Endothelial cell of umbilical vein (primary cell): ENCODE data around the gene OR52K1. TPM values are rescaled to one million over a fixed set of nuclear protein-coding genes. Genes with fewer than 3 reads are reported as not detected.

Experiments used
- BruUV-seq: library from RNA; stranded (reverse); fragments of 400-500 nt; replicated peaks from 2 replicates; lab custom pipeline; 2021; lab: Mats Ljungman, UMichigan
- CTCF ChIA-PET: fragments of 300-600, 350-600 bp; sonication (Branson Sonifier 250); formaldehyde crosslinking; loops from one replicate; lab custom pipeline; 2021; ENCODE audit warnings: antibody characterized with exemption, inconsistent platforms; lab: Charles Lee
- POLR2A ChIA-PET: fragments of 300-600, 350-600 bp; sonication (Branson Sonifier 250); formaldehyde crosslinking; loops from one replicate; lab custom pipeline; 2021; ENCODE audit warnings: antibody characterized with exemption, inconsistent platforms; lab: Charles Lee
- DNase-seq: peaks from one replicate; pipeline ENCODE4 v3.0.0-alpha.2; 2011; ENCODE audit warnings: low read depth, low spot score
- FAIRE-seq: peaks from 2 replicates; lab custom pipeline; 2011; peaks lifted over from hg19 to GRCh38; lab: Jason Lieb, UNC
- H2AFZ ChIP-seq: 2 replicates; pipeline ENCODE4 v1.6.0; 2012; ENCODE audit warnings: low read depth, low read length, control low read depth, inconsistent platforms
- H3K27ac ChIP-seq: 2 replicates; pipeline ENCODE4 v1.5.1; 2011; ENCODE audit warnings: low read depth, mild to moderate bottlenecking, control low read depth, low read length, moderate library complexity; ENCODE audit not compliant: insufficient read depth
- H3K27me3 ChIP-seq, 2 experiments: 2 replicates each; pipeline versions ENCODE4 v1.6.0 to v1.6.1; 2011; ENCODE audit warnings: low read length in 2 of 2, mixed read lengths in 1 of 2; ENCODE audit not compliant: control insufficient read depth in 2 of 2, insufficient read depth in 2 of 2
- H3K36me3 ChIP-seq, 2 experiments: 2 replicates in 1 of 2; 3 replicates in 1 of 2; pipeline ENCODE4 v1.5.1; 2011; ENCODE audit warnings: low read length in 2 of 2, mild to moderate bottlenecking in 1 of 2, moderate library complexity in 1 of 2; ENCODE audit not compliant: control insufficient read depth in 2 of 2, insufficient read depth in 2 of 2; ENCODE audit errors: extremely low read depth in 1 of 2
- H3K4me1 ChIP-seq: 3 replicates; pipeline ENCODE4 v1.5.1; 2011; ENCODE audit warnings: mild to moderate bottlenecking, low read length; ENCODE audit not compliant: control insufficient read depth, insufficient read depth; ENCODE audit errors: extremely low read depth
- H3K4me2 ChIP-seq: 2 replicates; pipeline ENCODE4 v1.6.1; 2011; ENCODE audit warnings: low read length, control low read depth, mixed read lengths; ENCODE audit not compliant: insufficient read depth
- H3K4me3 ChIP-seq, 3 experiments: fragments of 200-600 bp in 1 of 3; sonication (generic), shearing (Covaris generic) in 1 of 3; replicated peaks in 1 of 3; 2 replicates each; pipeline ENCODE4 v1.5.1; 2011 to 2016; ENCODE audit warnings: control low read depth in 3 of 3, low read length in 3 of 3, mild to moderate bottlenecking in 2 of 3, inconsistent platforms in 1 of 3, low read depth in 1 of 3, moderate library complexity in 1 of 3; ENCODE audit not compliant: insufficient read depth in 1 of 3
- H3K79me2 ChIP-seq: 2 replicates; pipeline ENCODE4 v1.6.0; 2012; ENCODE audit warnings: low read length, inconsistent platforms; ENCODE audit not compliant: control insufficient read depth, insufficient read depth
- H3K9ac ChIP-seq: replicated peaks from 2 replicates; pipeline ENCODE3; 2011; ENCODE audit warnings: low read length, control low read depth; ENCODE audit not compliant: insufficient read depth; ENCODE audit errors: extremely low read depth
- H3K9me1 ChIP-seq: replicated peaks from 3 replicates; pipeline ENCODE4 v1.6.0; 2011; ENCODE audit warnings: mild to moderate bottlenecking, low read length; ENCODE audit not compliant: control insufficient read depth, insufficient read depth; ENCODE audit errors: extremely low read depth
- H3K9me3 ChIP-seq: replicated peaks from 2 replicates; pipeline ENCODE4 v1.5.1; 2012; ENCODE audit warnings: low read length, inconsistent platforms; ENCODE audit not compliant: control insufficient read depth, insufficient read depth
- H4K20me1 ChIP-seq: replicated peaks from 2 replicates; pipeline ENCODE3; 2011; ENCODE audit warnings: mild to moderate bottlenecking, low read length; ENCODE audit not compliant: control insufficient read depth, insufficient read depth; ENCODE audit errors: extremely low read depth
- EZH2 ChIP-seq: IDR thresholded peaks from 2 replicates; pipeline ENCODE4 v1.6.1; 2012; ENCODE audit warnings: borderline replicate concordance, low read depth, mild to moderate bottlenecking, moderate library complexity, low read length, inconsistent platforms; ENCODE audit not compliant: severe bottlenecking
- FOS ChIP-seq: IDR thresholded peaks from 2 replicates; pipeline ENCODE4 v1.6.1; 2011; ENCODE audit warnings: mild to moderate bottlenecking, low read length, moderate library complexity, borderline replicate concordance; ENCODE audit not compliant: insufficient read depth
- GATA2 ChIP-seq: IDR thresholded peaks from 2 replicates; pipeline ENCODE4 v1.7.0; 2011; ENCODE audit warnings: low read depth, mild to moderate bottlenecking, moderate library complexity, mixed read lengths, low read length; ENCODE audit not compliant: insufficient read length, insufficient read depth
- JUN ChIP-seq: IDR thresholded peaks from 2 replicates; pipeline ENCODE4 v1.6.1; 2011; ENCODE audit warnings: borderline replicate concordance, low read depth; ENCODE audit not compliant: insufficient read length, insufficient read depth
- MYC ChIP-seq: IDR thresholded peaks from one replicate; pipeline ENCODE4 v1.6.1; 2011; ENCODE audit warnings: mild to moderate bottlenecking, low read depth, low read length
- POLR2A ChIP-seq: IDR thresholded peaks from 2 replicates; pipeline ENCODE4 v1.6.1; 2012; ENCODE audit warnings: low read depth, mild to moderate bottlenecking, control low read depth, low read length
- POLR2AphosphoS5 ChIP-seq: IDR thresholded peaks from 2 replicates; pipeline ENCODE4 v1.6.1; 2012; ENCODE audit warnings: low read depth, mild to moderate bottlenecking, control low read depth, low read length, moderate library complexity; ENCODE audit not compliant: insufficient read depth
- dilution Hi-C: fragments of 300-500 bp; cut with MboI; formaldehyde crosslinking; loops from one replicate; pipeline ENCODE4 v1.15.0; 2019; ENCODE audit warnings: low sequenced_read_pairs; ENCODE audit not compliant: extremely low pct_ligation_motif_present
- intact Hi-C: fragments of 100-400 bp; cut with micrococcal nuclease; formaldehyde crosslinking; loops from one replicate; pipeline ENCODE4 v1.10.0; 2022
- polyA plus RNA-seq, 4 experiments: library from polyadenylated mRNA; depleted of rRNA in 3 of 4; stranded (reverse) in 3 of 4; unstranded in 1 of 4; fragments of >200 nt; gene quantifications; 2 replicates each; pipeline versions ENCODE4 v1.2.1 to v1.2.3, GENCODE V29; 2011 to 2012; ENCODE audit warnings: missing spikeins in 1 of 4
- total RNA-seq: library from RNA; stranded (reverse); gene quantifications from 2 replicates; pipeline ENCODE4 v1.2.3, GENCODE V29; 2021
- TF ChIP-seq, protein P1 (sequence below): IDR thresholded peaks from 2 replicates; pipeline ENCODE4 v1.6.1; 2011; ENCODE audit not compliant: insufficient read depth, insufficient read length
- TF ChIP-seq, protein P2 (sequence below), 2 donors: IDR thresholded peaks; 1 replicate in 1 of 2; 2 replicates in 1 of 2; pipeline ENCODE4 v1.5.1; 2011; ENCODE audit warnings: low read length in 2 of 2, mild to moderate bottlenecking in 2 of 2, moderate library complexity in 2 of 2, control low read depth in 1 of 2, inconsistent platforms in 1 of 2, low read depth in 1 of 2; ENCODE audit not compliant: insufficient read depth in 1 of 2; ENCODE audit errors: extremely low read depth in 1 of 2

The OR52K1 gene
- total and polyA plus RNA-seq, 2 donors (not counting 3 experiments of a cell fraction or from before 2014, with no cell fraction given): not detected

DNA sequence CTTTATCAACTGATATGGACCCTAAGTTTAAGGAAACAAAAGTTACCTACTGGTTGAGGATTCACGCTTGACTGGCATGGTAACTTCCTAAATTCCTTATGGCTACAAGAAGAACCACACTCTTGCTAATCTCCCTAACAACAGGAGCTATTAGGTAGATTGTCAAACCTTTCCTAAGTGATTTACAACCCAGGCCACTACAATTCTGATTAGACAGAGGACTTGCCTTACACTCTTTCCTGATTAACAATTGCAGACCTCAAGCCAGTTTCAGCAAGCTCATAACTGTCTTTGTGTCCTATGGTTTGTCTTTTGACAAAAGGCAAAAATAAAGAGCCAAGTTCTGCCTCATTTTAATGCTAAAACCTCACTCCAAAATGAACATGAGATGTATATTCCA, 17.0 kb upstream of the OR52K1 start:
- no peak overlapping the region for H3K4me2 ChIP-seq
- no peaks in the 10 kb centered on the region for H4K20me1 ChIP-seq
- H3K4me3 ChIP-seq: no peak overlapping the region
- BruUV-seq: no TSS peak
- H3K4me1 ChIP-seq: no peaks in the 10 kb centered on the region
- TF ChIP-seq POLR2AphosphoS5 (no peak), EZH2 (no peak), POLR2A (no peak), JUN (no peak), MYC (no peak), GATA2 (no peak), FOS (no peak)
- TF ChIP-seq, protein P1, sequence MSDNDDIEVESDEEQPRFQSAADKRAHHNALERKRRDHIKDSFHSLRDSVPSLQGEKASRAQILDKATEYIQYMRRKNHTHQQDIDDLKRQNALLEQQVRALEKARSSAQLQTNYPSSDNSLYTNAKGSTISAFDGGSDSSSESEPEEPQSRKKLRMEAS: no peak
- TF ChIP-seq, protein P2, sequence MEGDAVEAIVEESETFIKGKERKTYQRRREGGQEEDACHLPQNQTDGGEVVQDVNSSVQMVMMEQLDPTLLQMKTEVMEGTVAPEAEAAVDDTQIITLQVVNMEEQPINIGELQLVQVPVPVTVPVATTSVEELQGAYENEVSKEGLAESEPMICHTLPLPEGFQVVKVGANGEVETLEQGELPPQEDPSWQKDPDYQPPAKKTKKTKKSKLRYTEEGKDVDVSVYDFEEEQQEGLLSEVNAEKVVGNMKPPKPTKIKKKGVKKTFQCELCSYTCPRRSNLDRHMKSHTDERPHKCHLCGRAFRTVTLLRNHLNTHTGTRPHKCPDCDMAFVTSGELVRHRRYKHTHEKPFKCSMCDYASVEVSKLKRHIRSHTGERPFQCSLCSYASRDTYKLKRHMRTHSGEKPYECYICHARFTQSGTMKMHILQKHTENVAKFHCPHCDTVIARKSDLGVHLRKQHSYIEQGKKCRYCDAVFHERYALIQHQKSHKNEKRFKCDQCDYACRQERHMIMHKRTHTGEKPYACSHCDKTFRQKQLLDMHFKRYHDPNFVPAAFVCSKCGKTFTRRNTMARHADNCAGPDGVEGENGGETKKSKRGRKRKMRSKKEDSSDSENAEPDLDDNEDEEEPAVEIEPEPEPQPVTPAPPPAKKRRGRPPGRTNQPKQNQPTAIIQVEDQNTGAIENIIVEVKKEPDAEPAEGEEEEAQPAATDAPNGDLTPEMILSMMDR (IDR thresholded peaks at IDR 0.05; ENCODE audit: extremely low read depth in 1 of 2, insufficient read depth in 1 of 2, low read depth in 1 of 2, low read length in 2 of 2): no peak
- DNase-seq: no peak
- H3K9ac ChIP-seq: no peak overlapping the region
- H3K27me3 ChIP-seq: no peaks in the 10 kb centered on the region
- H3K9me3 ChIP-seq: no peaks in the 10 kb centered on the region
- intact Hi-C loops (no loop called here), dilution Hi-C loops (no loop called here)
- no peaks in the 10 kb centered on the region for H3K9me1 ChIP-seq
- CTCF ChIA-PET: no interaction called here
- no peak for FAIRE-seq
- H3K79me2 ChIP-seq: no peaks in the 10 kb centered on the region
- POLR2A ChIA-PET: no interaction called here
- H3K36me3 ChIP-seq: no peaks in the 10 kb centered on the region
- H2AFZ ChIP-seq: no peak overlapping the region
- no peak overlapping the region for H3K27ac ChIP-seq
